ENCODE data around the gene ATP5F1B. TPM values are rescaled to one million over a fixed set of nuclear protein-coding genes. Genes with fewer than 3 reads are reported as not detected.

Gene ATP5F1B
- total and polyA plus RNA-seq, 2 of the 13 experiments (the other 11 are each of a cell fraction or from before 2014, with no cell fraction given): 1,051 to 1,180 TPM

GRCh38 chr12:56630180-56630632 lies 15.6 kb downstream of the ATP5F1B start, which contains the start of gene BAZ2A (continued):
- TF ChIP-seq, protein P1, sequence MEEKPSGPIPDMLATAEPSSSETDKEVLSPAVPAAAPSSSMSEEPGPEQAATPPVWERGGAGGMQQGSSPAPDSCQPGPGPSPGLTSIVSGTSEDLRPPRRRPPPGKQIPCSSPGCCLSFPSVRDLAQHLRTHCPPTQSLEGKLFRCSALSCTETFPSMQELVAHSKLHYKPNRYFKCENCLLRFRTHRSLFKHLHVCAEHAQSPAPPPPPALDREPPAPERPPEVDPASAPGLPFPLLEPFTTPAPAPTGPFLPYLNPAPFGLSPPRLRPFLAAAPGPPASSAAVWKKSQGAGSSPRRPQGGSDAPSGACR (CRISPR knock-in tag; IDR thresholded peaks at IDR 0.05): no peak
- TF ChIP-seq ZNF530 (CRISPR knock-in tag; IDR thresholded peaks at IDR 0.05; ENCODE audit: low read depth): no peak
- TF ChIP-seq ATF7-NPFF (CRISPR knock-in tag; IDR thresholded peaks at IDR 0.05; ENCODE audit: low read depth): peak; percentile 71; the same call in 1 of the 2 replicates
- TF ChIP-seq ZNF552 (CRISPR knock-in tag; IDR thresholded peaks at IDR 0.05; ENCODE audit: borderline replicate concordance): 0 out of 2 replicates have a peak, but pooled peaks have one; percentile 78
- no peak for TF ChIP-seq IKZF4 (CRISPR knock-in tag; IDR thresholded peaks at IDR 0.05; ENCODE audit: borderline replicate concordance, low read depth, not compliant biosample characterization)
- TF ChIP-seq CREB1 (IDR thresholded peaks at IDR 0.05): 0 out of 2 replicates have a peak, but pooled peaks have one; percentile 10
- no peak for TF ChIP-seq CREB1 (CRISPR knock-in tag; IDR thresholded peaks at IDR 0.05)
- no peak for TF ChIP-seq ZNF782 (CRISPR knock-in tag; IDR thresholded peaks at IDR 0.05; ENCODE audit: borderline replicate concordance)
- TF ChIP-seq FOSL1 (CRISPR knock-in tag; IDR thresholded peaks at IDR 0.05; ENCODE audit: borderline replicate concordance): no peak
- no peak; the same call in 1 of the 2 replicates for TF ChIP-seq ZNF740 (CRISPR knock-in tag; IDR thresholded peaks at IDR 0.05)
- TF ChIP-seq FOXA1 (IDR thresholded peaks at IDR 0.05): no peak
- TF ChIP-seq FOXA1 (CRISPR knock-in tag; IDR thresholded peaks at IDR 0.05): 0 out of 2 replicates have a peak, but pooled peaks have one; percentile 20
- TF ChIP-seq ZNF768 (CRISPR knock-in tag; IDR thresholded peaks at IDR 0.05): peak; percentile 74; the same call in 1 of the 2 replicates
- peak; percentile 60 for TF ChIP-seq MED1 (CRISPR knock-in tag; IDR thresholded peaks at IDR 0.05)
- TF ChIP-seq GTF3A (CRISPR knock-in tag; conservative IDR thresholded peaks at IDR 0.05): no peak
- no peak for TF ChIP-seq FLYWCH1 (CRISPR knock-in tag; IDR thresholded peaks at IDR 0.05)
- TF ChIP-seq, protein P2, sequence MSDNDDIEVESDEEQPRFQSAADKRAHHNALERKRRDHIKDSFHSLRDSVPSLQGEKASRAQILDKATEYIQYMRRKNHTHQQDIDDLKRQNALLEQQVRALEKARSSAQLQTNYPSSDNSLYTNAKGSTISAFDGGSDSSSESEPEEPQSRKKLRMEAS (IDR thresholded peaks at IDR 0.05): peak; percentile 87
- TF ChIP-seq GPN1 (CRISPR knock-in tag; IDR thresholded peaks at IDR 0.05; ENCODE audit: borderline replicate concordance): no peak
- TF ChIP-seq E2F1 (CRISPR knock-in tag; IDR thresholded peaks at IDR 0.05): no peak
- no peak for TF ChIP-seq ZNF142 (CRISPR knock-in tag; IDR thresholded peaks at IDR 0.05)
- TF ChIP-seq TERF1 (CRISPR knock-in tag; IDR thresholded peaks at IDR 0.05): no peak
- TF ChIP-seq MED13 (CRISPR knock-in tag; IDR thresholded peaks at IDR 0.05): no peak; the same call in 1 of the 2 replicates

Measured in HepG2 (cell line).